ENCODE results near the gene ZNF440.
"Not testable (repeated sequence)": the region's sequence is repeated elsewhere in the genome, so short reads cannot be mapped to it uniquely, and the experiment has no call there.

ZNF440 gene

DNA sequence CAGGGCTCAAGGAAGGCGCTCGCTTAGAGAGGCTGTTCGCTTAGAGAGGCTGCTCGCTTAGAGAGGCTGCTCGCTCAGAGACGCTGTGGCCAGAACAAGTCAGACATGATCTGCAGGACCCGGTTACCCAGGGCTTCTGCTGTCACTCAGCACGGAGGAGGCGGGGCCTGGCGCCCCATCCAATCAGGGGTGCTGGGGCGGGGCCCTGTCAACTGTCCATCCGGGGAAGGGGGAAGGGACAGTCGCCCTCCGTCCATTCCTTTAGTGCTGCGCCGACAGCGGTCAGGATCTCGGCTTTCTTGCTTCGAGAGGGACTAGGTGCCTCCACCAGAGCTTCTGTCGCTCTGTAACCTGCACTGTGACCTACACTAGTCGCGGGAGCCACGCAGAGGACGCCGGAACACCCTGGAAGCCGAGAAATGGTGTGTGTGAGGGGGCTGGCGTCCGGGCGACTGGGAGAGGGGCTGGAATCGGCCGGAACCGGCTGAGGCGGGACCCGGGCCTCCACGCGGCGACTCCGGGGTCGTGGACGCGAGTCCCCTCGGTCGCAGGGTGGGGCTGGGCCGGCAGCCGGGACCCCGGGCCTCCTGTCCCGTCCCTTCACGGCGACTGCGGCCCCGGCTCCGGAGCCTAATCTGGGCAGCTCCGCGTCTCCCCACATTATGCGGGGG, at the start of gene ZNF440:
ZNF440 (plus strand) TSS at position 245 of the 671 bp plus-strand sequence; CDS start at position 420, 175 bp downstream.
- DNase-seq: peak; percentile 67

DNA sequence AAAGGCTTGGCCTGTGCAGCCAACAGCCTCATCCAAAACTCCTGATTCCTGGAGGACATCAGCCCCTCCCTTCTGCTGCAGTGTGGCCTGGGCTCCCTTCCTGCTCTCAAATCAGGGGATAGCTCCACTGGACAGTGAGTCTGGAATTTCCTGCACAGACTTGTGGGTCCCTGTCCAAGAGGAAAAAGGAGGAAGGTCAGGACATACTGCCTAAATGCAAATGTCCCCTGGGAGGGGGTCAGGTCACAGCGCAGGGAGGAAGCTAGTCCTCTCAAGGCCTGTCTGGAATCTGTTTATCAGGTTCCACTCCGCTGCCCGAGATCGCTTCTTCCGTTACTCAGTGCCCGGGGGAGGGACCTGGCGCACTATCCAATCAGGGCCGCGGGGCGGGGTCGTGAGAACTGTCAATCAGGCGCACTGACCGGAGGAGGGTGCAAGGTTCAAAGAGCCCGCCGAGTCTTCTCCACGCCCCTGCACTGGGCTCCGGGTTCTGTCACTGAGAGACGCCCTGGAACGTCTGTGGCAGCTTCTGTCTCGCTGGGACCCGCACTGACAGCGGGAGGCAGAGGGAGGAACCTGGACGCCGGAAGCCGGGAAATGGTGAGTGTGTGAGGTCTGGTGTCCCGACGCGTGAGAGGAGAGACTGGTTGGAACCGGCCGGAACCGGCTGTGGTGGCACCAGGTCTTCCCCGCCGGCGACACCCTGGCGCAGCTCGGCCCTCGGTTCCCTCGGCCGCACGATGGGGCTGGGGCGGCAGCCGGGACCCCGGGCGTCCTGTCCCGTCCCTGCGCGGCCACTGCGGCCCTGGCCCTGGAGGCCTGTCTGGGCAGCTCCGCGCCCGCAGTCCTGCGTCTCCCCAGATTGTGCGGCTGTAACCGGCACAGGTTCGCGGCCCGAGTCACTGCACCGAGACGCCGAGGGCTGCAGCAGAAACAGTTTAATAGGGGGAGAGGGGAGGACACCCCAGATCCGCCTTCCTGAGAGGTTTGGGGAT, 47.2 kb upstream of the ZNF440 start, which contains the start of gene ZNF441:
ZNF441 (plus strand) TSS at position 404 of the 995 bp plus-strand sequence; CDS start at position 598, 194 bp downstream.
- peak; percentile 84 for DNase-seq

DNA sequence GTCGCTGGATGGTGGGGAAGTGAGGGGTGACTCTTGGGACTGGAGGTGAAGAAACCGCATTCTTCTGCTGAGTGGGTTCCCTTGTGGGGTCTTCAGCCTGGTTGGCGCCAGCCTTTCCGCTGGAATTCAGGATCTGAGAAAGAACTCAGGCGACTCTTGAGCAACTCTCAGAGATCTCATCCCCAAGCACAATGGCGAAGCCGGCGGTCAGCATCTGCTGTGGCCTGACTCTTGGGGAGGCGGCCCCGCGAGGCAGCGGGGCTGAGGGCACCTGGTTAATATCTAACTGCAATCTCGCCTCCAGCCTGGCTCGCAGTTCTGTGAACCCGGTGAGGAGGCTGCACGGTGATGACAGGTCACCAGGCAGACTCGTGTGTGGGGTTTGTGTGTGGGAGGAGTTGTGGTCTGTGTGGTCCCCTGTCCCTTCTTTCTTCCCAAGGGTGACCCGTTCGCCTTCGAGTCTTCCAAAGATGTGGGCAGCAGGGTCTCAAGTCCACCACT, 46.4 kb upstream of the ZNF440 start:
- no peak for DNase-seq

DNA sequence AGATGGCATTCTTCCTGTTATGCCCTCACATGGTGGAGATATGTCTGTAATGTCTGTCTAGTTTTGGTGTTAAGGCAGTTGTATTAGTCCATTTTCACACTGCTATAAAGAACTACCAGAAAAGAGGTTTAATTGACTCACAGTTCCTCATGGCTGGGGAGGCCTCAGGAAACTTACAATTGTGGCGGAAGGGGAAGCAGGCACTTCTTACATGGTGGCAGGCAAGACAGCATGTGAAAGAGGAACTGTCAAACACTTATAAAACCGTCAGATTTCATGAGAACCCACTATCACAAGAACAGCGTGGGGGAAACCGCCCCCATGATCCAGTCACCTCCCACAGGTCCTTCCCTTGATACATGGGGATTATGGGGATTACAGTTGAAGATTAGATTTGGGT, 44.1 kb upstream of the ZNF440 start:
- no peak for DNase-seq

DNA sequence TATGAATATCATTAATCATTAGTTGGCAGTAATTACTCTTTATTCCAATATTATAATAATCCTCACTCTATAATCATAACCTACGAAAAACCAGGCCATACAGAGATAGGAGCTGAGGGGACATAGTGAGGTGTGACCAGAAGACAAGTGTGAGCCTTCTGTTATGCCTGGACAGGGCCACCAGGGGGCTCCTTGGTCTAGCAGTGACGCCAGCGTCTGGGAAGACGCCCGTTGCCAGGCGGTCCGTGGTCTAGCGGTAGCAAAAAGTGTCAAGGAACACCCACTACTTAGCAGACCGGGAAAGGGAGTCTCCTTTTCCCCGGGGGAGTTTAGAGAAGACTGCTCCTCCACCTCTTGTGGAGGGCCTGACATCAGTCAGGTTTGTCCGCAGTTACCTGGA, 42.6 kb upstream of the ZNF440 start:
- DNase-seq: not testable (repeated sequence)

DNA sequence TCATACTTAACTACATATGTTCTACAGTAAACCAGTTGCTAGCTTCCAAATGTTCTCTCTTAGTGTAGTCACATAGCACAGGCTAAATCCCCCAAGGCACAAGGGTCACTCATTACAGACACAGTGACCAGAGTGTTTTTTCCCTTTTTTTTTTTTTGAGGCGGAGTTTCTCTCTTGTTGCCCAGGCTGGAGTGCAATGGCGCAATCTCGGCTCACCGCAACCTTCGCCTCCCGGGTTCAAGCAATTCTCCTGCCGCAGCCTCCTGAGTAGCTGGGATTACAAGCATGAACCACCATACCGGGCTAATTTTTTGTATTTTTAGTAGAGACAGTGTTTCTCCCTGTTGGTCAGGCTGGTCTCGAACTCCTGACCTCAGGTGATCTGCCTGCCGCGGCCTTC, 37.4 kb upstream of the ZNF440 start:
- DNase-seq: not testable (repeated sequence)

DNA sequence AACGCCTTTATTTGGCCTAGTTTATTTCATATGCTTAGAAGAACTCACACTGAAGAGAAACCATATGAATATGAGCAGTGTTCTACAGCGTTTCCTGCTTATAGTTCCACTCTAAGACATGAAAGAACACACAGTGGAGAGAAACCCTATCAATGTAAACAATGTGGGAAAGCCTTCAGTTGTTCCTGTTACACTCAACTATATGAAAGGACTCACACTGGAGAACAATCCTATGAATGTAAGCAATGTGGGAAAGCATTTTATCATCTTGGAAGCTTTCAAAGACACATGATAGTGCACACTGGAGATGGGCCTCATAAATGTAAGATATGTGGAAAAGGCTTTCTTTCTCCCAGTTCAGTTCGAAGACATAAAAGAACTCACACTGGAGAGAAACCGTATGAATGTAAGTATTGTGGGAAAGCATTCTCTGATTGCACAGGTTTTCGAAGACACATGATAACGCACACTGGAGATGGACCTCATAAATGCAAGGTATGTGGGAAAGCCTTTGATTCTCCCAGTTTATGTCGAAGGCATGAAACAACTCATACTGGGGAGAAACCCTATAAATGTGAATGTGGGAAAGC, 33.5 kb upstream of the ZNF440 start:
- DNase-seq: no peak

DNA sequence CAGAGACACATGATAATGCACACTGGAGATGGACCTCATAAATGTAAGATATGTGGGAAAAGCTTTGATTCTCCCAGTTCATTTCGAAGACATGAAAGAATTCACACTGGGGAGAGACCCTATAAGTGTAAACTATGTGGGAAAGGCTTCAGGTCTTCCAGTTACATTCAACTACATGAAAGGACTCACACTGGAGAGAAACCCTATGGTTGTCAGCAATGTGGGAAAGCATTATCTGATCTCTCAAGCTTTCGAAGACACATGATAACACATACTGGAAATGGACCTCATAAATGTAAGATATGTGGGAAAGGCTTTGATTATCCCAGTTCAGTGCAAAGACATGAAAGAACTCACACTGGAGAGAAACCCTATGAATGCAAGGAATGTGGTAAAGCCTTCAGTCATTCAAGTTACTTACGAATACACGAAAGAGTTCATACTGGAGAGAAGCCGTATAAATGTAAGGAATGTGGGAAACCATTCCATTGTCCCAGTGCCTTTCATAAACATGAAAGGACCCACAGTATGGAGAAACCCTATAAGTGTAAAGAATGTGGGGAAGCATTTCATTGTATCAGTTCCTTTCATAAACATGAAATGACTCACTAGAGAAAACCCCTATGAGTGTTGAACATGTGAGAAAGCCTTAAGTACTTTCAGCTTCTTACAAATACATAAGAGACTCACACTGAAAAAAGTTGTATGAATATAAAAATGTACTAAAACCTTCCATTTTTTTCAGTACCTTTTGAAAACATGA, 32.6 kb upstream of the ZNF440 start:
- no peak for DNase-seq

DNA sequence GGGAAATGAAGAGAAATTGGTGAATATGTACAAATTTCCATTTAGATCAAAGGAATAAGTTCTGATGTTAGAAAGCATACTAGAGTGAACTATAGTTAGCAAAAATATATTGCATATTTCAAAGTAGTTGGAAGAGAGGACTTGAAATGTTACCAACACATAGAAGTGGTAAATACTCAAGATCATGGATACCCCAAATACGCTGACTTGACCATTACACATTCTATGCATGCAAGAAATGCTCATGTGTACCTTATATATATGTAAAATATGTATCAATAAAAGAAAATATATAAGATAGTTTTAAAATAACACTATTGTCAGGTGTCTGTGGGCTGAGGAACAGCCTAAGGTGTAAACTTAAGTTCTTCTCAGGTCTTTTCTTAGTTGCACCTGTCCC, 30.3 kb upstream of the ZNF440 start:
- no peak for DNase-seq

- DNase-seq: no peak
Measured at GRCh38 chr19:11784356-11784755, 29.7 kb upstream of the ZNF440 start.

- DNase-seq: no peak
Measured at GRCh38 chr19:11787536-11787935, 26.5 kb upstream of the ZNF440 start.

DNA sequence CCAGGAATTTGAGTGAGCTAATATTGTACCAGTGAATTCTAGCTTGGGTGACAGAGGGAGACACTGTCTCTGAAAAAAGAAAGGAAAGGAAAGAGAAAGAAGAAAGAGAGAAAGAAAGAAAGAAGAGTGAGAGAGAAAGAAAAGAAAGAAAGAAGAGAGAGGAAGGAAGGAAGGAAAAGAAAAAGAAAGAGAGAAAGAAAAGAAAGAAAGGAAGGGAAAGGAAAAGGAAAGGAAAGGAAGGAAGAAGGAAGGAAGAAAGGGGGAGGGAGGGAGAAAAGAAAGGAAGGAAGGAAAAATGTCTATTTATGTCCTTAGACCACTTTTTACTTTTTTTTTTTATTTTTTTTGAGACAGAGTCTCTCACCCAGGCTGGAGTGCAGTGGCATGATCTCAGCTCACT, 21.1 kb upstream of the ZNF440 start:
- DNase-seq: no peak

DNA sequence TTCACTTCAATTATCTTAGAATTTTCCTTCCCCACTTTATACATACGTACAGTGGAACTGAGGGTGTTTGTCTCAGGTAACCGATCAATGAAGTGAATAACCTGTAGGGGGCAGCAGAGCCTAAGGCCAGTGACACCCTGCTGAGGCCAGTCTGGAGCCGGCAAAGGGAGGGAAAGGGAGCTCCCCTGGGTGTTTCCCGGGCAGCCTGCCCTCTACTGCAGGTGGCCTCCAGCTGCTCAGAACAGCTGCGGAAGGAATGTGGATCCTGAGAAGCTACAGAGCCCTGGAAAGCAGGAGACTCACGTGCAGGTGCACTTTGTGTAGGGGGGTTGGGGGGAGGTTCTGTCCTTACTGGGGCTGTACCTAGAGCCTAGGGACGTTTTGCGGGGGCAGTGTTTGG, 16.6 kb upstream of the ZNF440 start:
- DNase-seq: peak; percentile 82

DNA sequence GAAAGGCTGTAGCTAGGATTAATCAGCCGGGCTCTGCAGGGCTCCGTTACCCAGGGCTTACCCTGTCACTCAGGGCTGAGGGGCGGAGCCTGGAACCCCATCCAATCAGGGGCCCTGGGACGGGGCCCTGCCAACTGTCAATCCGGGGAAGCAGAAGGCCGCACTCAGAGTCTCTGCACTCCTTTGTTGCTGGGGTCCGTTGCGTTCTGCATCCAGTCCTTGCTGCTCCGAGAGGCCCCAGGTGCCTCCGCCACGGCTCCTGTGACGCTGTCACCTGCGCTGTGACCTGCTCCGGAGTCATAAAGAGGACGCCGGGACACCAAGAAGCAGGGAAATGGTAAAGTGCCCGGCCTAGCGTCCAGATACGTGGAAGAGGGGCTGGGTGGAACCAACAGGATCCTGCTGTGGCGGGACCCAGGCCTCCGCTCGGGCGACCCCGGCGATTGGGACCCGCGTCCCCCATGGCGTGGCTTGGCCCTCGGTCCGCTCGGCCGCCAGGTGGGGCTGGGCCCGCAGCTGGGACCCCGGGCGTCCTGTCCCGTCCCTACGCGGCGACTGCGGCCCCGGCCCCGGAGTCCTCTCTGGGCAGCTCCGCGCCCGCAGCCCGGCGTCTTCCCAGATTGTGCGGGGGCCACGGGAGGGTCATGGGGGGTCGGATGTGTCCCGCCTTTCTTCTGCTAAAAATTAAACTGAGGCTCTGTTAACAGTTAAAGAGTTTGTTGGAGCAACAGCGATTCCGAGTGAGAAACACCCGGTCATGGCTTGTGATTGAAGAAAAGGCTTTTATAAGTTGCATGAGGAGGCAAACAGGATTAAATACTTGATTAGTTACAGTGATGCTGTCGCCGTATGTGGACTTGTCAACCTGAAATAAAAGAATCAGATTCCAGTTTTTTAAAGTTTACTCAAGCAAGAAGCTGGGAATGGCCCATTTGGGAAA, 15.4 kb upstream of the ZNF440 start, which contains the start of gene ZNF491:
ZNF491 (plus strand) TSS at position 133 of the 940 bp plus-strand sequence. CDS start 7,431 bp downstream, outside the sequence.
- DNase-seq: peak; percentile 81

DNA sequence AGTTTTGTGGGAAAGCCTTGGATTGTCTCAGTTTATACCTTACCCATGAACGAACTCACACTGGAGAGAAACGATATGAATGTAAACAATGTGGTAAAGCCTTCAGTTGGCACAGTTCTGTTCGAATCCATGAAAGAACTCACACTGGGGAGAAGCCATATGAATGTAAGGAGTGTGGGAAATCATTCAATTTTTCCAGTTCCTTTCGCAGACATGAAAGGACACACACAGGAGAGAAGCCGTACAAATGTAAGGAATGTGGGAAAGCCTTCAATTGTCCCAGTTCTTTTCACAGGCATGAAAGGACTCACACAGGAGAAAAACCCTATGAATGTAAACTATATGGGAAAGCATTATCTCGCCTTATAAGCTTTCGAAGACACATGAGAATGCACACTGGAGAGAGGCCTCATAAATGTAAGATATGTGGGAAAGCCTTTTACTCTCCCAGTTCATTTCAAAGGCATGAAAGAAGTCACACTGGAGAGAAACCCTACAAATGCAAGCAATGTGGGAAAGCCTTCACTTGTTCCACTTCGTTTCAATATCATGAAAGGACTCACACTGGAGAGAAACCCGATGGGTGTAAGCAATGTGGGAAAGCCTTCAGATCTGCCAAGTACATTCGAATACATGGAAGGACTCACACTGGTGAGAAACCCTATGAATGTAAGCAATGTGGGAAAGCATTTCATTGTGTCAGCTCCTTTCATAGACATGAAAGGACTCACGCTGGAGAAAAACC, 7.5 kb upstream of the ZNF440 start:
- no peak for DNase-seq

- DNase-seq: no peak
Measured at GRCh38 chr19:11807099-11807380, 7.0 kb upstream of the ZNF440 start.

- no peak for DNase-seq
Measured at GRCh38 chr19:11813703-11814028, 407 bp upstream of the ZNF440 start.

DNA sequence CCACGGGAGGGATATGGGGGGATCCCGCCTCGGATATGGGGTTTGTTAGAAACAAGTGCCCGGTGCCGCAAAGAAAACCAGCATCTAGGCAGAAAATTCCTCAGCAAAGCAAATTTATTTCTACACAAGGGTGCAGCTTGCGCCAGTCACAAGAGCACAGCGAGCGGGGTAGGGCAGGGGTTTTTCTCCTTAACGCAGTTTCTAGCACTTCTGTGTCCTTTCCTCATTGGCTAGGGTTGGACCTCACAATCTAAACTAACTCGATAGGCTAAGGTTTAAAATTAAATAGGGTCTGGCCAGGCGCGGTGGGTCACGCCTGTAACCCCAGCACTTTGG, 595 bp downstream of the ZNF440 start:
- no peak for DNase-seq

DNA sequence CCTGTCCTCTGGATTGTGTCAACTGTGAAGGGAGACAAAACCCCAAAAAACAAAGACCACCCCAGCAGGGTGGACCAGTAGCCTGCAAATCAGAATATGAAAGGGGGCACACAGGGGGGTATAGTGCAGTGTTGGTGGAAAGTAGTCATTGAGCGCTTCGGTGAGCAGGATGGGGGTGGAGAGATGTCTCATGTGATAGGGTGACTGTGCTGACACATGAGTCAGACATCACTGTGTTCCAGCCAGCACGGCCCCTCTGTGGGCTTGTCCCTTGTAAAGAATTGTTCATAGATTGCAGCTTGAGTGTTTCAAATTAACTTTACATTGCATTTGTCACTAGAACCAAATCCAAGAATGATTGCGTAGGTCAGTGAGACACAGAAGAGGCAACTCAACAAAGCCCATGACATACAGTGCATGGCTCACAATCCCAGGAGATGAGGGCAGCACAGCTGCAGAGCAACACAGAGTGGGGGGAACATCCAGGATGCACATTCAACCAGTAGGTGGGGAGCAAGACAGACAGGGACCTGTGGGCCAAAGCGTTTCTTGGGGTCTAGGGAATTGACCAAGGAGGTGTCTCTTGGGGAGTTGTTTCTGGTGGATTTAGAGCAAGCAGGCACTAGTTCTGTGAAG, 7.5 kb downstream of the ZNF440 start:
- DNase-seq: no peak

Data from DMS 273 treated with DMSO at 0.1 percent for 48 hours (cell line).